GM18951 (cell line): Measurements from ENCODE around the gene NLN.

Source experiments
- POLR2A ChIP-seq: IDR thresholded peaks from 4 replicates; pipeline ENCODE4 v1.6.1; 2011; ENCODE audit warnings: mild to moderate bottlenecking; ENCODE audit not compliant: insufficient read length, insufficient read depth; ENCODE audit errors: extremely low read depth
- in situ Hi-C: fragments of 300-500 bp; cut with MboI; formaldehyde crosslinking; loops from one replicate; pipeline ENCODE4 v1.12.0; 2022; ENCODE audit warnings: low sequenced_read_pairs, mixed read lengths, inconsistent platforms; ENCODE audit not compliant: unreplicated experiment

NLN gene

DNA sequence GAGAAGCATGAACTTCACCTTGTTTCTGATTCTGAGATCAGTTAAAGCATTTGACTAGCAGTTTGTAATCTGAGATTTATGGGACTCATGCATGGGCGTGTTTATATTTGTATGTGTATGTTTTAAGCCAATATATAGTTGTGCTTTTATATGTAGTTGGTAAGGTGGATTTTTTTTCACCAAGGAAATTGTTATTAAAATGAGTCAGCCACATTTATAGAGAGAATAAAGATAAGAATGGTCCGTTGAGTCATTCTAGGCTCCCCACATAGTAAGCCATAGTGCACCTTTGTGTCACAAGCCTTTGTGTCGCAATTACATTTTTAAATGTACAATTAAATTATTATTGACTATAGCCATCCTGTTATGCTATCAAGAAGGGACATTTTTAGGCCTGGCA, 89.0 kb downstream of the NLN start:
- in situ Hi-C loops = no loop called here
- no peak for TF ChIP-seq POLR2A

DNA sequence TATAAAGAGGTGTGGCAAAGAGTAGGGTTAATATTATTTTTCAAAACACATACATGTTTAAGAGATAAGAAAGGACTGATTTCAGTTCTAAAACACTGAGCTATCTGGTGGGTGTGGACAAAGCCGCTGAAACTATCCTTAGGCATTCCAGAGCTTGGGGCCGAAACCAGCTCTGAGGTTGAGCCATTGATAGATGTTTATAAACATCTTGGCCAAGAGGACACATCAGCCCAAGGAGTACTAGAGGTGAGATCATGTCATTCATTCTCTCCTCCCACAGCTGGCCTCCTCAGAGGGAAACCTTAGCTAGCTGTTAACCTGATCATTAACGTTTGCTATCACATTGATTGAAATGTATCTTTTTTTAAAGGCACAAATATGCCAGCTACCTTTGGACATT, 89.9 kb downstream of the NLN start:
- in situ Hi-C loops = no loop called here
- TF ChIP-seq POLR2A = no peak

- in situ Hi-C loops = no loop called here
- no peak for TF ChIP-seq POLR2A
Measured at GRCh38 chr5:65812648-65813047, 90.6 kb downstream of the NLN start.

DNA sequence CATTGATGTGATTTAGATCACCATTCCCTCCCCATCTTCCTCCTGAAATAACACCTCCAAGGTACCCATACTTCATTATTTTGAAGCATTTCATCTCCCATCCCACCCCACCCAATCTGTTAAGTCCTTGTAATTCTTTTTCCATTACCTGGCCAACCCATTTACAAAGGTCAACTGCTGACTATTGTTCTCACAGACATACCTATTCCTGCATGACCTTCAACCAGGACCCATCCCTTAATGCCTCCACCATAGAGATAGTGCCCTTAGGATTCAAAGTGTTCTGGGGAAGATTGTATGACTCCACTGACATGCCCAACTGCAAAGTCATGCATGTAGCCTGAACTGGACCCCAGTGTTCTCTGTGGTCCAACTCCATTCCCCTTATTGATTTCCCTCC, 91.2 kb downstream of the NLN start:
- in situ Hi-C loops = no loop called here
- TF ChIP-seq POLR2A = no peak

DNA sequence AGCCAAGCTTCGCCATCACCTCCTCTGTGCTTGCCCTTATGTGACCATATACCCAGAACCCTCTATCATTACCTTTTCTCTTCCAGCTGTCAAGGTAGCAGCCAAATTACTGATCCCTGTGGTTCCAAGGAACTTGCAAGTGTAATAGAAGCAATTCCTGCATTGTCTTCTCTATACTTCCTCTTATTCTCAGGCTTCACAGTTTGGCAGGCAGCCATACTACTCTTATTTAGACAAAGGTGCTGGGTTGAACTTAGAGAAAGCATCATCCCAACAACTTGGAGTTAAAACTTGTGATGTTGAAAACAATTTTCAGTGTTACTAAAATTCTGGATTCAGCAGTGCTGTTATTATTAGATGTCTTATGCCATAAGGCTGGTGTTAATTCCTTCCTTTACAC, 93.2 kb downstream of the NLN start:
- no peak for TF ChIP-seq POLR2A
- in situ Hi-C loops = no loop called here

DNA sequence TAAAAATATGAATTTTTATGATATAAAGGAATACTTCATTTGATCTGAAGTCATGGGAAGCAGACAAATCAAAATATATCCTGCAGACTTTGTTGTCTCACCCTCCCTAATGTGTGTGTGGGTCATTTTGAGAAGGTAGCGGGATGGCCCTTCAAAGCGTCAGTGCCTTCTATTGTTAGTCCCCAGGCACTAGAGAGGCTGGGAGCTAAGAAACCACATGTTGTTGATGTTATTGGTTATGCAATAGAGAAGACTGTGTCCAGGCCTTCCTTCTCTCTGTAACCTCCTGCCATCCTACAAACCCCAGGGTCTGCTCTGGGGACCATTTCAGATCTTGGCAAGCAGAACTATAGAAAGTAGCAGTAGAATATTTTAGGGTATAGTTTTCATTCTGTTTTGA, 94.7 kb downstream of the NLN start:
- in situ Hi-C loops = no loop called here
- no peak for TF ChIP-seq POLR2A

DNA sequence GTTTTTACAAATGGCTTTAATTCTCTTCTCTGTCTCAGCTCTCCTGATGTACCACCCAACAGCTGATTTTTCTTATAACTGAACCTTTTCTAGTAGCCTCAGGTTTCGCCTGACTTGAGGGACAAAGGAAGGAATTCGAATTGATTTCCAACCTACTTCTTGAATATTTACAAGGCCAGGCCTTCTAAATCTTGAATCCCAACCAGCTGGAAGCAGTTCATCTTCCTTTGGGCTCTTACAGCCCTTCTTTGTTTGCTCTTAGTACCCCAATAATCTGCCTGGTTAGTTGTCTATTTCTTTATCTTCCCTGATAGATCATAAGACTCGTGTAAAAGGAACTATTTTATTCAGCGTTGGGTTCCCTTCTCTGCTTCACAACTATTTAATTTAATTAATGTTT, 95.9 kb downstream of the NLN start:
- TF ChIP-seq POLR2A = no peak
- in situ Hi-C loops = no loop called here

GRCh38 chr5:65818592-65818991, 96.6 kb downstream of the NLN start:
- TF ChIP-seq POLR2A = no peak
- in situ Hi-C loops = no loop called here

DNA sequence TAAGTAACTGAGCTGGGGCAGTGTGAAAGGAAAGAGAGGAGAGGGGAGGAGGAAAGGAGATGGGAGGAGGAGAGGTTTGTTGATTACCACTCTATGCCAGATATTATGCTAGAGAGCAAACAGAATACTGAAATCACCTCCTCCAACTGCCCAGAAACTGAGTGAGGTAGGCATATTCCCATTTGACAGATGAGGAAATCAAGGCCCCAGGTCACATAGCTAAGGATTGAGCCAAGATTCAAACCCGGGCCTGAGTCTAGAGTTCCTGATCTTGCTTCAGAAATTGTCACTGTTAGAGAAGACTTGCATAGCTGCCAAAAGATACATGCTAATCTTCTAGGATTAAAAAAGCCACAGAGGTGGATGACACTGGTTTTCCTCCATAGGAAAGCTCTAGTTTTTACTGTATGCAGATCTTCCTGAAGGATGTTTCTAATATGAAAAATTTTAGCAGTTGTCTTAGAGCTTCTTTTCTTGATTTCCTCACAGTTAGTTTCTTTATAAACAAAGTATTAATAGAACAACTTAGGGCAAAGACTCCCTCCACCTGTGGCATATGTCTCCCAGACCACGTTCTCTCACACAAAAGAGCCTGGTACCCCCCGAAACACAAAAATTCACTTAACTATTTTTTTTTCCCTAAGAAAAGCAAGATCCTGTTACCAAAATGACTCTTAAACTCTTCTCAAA, 97.4 kb downstream of the NLN start:
- in situ Hi-C loops = no loop called here
- no peak for TF ChIP-seq POLR2A

GRCh38 chr5:65819905-65820240, 97.9 kb downstream of the NLN start:
- in situ Hi-C loops = no loop called here
- no peak for TF ChIP-seq POLR2A

- in situ Hi-C loops = no loop called here
- no peak for TF ChIP-seq POLR2A
Measured at GRCh38 chr5:65820373-65820772, 98.4 kb downstream of the NLN start.

GRCh38 chr5:65821966-65822365, 100.0 kb downstream of the NLN start:
- no peak for TF ChIP-seq POLR2A
- in situ Hi-C loops = no loop called here

- in situ Hi-C loops = no loop called here
- no peak for TF ChIP-seq POLR2A
Measured at GRCh38 chr5:65822710-65823109, 100.7 kb downstream of the NLN start.

DNA sequence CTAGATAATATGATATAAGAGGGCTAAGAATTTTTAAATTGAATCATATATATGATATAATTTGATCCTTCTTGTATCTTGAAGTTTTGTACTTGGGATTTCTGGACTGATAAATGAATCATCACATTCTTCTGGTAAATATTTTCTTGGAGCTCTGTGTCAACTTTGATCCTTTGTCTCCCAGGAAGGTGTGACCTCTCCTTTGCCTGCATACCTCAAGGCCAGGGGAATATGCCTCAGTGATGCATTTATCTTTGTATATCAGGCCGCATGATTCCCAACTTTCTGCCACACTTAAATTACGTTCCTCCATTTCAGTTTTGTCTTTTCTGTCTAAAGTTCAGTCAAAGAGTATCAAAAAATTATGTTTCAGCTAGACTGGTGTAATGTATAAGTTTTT, 101.2 kb downstream of the NLN start:
- TF ChIP-seq POLR2A = no peak
- in situ Hi-C loops = no loop called here
